Breast epithelium (tissue), 3 donors: Measurements from ENCODE around the gene NAXE.

Experiments used
- POLR2A ChIP-seq: fragments of 450-650 bp; IDR thresholded peaks from one replicate; pipeline ENCODE4 v1.6.1; 2016; ENCODE audit warnings: antibody characterized with exemption, mild to moderate bottlenecking, moderate library complexity
- POLR2AphosphoS5 ChIP-seq, 3 donors: sonication (generic); formaldehyde crosslinking; IDR thresholded peaks; one replicate each; pipeline ENCODE4 v1.6.1; 2017; ENCODE audit warnings: antibody characterized with exemption in 3 of 3
- TF ChIP-seq, protein P1 (sequence below), 3 donors: fragments of 450-650 bp; IDR thresholded peaks; one replicate each; pipeline ENCODE4 v1.5.1; 2016 to 2017; ENCODE audit warnings: antibody characterized with exemption in 3 of 3, mild to moderate bottlenecking in 3 of 3, moderate library complexity in 3 of 3

- TF ChIP-seq, protein P1, sequence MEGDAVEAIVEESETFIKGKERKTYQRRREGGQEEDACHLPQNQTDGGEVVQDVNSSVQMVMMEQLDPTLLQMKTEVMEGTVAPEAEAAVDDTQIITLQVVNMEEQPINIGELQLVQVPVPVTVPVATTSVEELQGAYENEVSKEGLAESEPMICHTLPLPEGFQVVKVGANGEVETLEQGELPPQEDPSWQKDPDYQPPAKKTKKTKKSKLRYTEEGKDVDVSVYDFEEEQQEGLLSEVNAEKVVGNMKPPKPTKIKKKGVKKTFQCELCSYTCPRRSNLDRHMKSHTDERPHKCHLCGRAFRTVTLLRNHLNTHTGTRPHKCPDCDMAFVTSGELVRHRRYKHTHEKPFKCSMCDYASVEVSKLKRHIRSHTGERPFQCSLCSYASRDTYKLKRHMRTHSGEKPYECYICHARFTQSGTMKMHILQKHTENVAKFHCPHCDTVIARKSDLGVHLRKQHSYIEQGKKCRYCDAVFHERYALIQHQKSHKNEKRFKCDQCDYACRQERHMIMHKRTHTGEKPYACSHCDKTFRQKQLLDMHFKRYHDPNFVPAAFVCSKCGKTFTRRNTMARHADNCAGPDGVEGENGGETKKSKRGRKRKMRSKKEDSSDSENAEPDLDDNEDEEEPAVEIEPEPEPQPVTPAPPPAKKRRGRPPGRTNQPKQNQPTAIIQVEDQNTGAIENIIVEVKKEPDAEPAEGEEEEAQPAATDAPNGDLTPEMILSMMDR (IDR thresholded peaks at IDR 0.05): no peak
- TF ChIP-seq POLR2AphosphoS5 (IDR thresholded peaks at IDR 0.05): no peak
- TF ChIP-seq POLR2A: no peak
These were observed 17.4 kb upstream of the NAXE start for GRCh38 chr1:156574039-156574633.
